UCSD-AML1 (cell line): Measurements from ENCODE around the gene PLGRKT.
A peak's percentile ranks its signal among the peaks of the same experiment; 100 is the strongest.
"Not testable (repeated sequence)": the region's sequence is repeated elsewhere in the genome, so short reads cannot be mapped to it uniquely, and the experiment has no call there.

Source experiments
- DNase-seq: peaks from one replicate; lab custom pipeline; 2025; ENCODE audit not compliant: unreplicated experiment; lab: John Stamatoyannopoulos, UW

The PLGRKT gene, protein sequence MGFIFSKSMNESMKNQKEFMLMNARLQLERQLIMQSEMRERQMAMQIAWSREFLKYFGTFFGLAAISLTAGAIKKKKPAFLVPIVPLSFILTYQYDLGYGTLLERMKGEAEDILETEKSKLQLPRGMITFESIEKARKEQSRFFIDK

GRCh38 chr9:5437254-5438216 lies at the start of gene PLGRKT:
Gene PLGRKT (minus strand): TSS chr9:5437925. CDS start chr9:5431977, 5,948 bp downstream.
- DNase-seq: peak; percentile 90

GRCh38 chr9:5486988-5487387 lies 49.3 kb upstream of the PLGRKT start:
- no peak for DNase-seq

DNA sequence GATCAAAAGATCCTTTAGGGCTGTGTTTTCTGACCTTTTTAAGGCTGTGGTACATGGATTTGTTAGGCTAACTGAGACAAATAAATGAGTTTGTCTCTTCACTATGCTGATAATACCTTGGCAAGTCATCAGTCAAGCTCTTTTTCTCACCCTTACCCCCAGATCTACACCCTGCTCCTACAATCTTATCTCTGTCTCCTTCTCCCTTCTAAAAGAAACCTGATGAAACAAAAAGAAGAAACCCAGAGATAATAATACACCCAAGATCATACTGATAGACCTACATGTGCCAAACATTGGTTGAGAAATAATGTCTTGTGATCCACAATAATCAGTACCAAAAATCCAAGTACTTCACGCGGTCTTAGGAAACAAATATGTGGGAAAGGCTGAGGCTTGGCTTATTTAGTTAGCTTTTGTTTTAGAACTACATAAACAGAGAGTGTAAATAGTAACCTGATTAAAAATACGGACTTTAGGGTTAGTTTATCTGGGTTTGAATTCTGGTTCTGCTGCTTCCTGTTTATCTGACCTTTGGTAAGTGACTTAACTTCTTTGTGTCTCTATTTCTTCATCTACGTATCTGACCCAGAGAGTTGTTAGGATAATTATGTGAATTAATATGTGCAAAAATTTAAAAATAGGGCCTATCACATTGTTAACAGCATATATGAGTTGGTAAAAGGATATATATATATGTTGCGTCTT lies 47.8 kb upstream of the PLGRKT start:
- DNase-seq: no peak

GRCh38 chr9:5483306-5483705 lies 45.6 kb upstream of the PLGRKT start:
- no peak for DNase-seq

DNA sequence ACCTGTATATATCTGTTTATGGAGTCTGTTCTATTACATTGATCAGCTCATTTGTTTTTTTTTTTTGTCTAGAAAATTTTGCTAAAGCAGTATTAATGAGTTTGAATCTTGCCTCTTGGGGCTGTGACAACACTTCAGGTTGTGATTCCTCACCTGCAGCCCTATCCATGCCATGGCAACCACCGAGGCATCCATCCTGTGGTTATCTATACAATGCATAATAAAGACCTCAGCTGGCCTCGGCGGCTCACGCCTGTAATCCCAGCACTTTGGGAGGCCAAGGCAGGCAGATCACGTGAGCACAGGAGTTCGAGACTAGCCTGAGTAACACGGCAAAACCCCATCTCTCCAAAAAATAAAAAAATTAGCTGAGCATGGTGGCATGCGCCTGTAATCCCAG lies 44.5 kb upstream of the PLGRKT start:
- DNase-seq: no peak

- DNase-seq: no peak
Observed at GRCh38 chr9:5481322-5482040, 43.8 kb upstream of the PLGRKT start.

DNA sequence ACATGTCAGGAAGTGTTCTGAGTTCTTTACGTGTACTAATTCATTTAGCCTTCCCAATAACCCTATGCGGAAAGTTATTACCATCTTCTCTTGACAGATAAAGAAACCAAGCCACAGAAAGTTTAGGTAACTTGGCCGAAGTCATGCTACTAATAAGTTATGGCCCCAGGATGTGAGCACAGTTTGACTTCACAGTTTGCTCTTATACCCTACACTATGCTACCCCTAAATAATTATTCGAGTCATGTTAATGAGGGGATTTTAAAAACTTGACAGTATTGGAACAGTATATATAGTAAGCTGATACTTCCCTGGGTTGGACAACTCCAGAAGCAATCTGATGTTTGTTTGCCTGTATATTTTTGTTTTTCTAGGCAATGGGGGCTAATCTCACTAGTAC lies 43.2 kb upstream of the PLGRKT start:
- no peak for DNase-seq

- no peak for DNase-seq
Observed at GRCh38 chr9:5479994-5480694, 42.4 kb upstream of the PLGRKT start.

GRCh38 chr9:5478206-5478605 lies 40.5 kb upstream of the PLGRKT start:
- DNase-seq: no peak

GRCh38 chr9:5475611-5476010 lies 37.9 kb upstream of the PLGRKT start:
- not testable (repeated sequence) for DNase-seq

- DNase-seq: no peak
Observed at GRCh38 chr9:5470816-5471215, 33.1 kb upstream of the PLGRKT start.

- DNase-seq: no peak
Observed at GRCh38 chr9:5470122-5470521, 32.4 kb upstream of the PLGRKT start.

DNA sequence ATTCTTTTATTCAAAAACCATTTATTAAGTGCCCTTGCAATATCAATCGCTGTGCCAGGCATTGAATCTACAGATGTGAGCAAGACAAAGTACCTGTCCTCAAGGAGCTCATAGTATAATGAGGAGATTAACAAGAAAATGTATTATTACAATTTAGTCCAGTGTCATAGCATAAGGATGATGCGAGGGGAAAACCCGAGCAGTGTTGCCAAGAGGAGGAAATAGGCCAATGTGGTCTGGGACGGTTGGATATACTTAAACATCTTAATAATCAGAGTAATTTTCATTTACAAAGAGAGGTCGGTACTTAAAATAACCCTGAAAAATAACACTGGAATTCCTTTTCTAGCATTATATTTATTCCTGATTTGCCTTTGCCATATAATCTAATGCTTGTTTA lies 31.1 kb upstream of the PLGRKT start:
- DNase-seq: no peak

GRCh38 chr9:5466766-5467165 lies 29.0 kb upstream of the PLGRKT start:
- no peak for DNase-seq

- DNase-seq: no peak
Observed at GRCh38 chr9:5466005-5466404, 28.3 kb upstream of the PLGRKT start.

DNA sequence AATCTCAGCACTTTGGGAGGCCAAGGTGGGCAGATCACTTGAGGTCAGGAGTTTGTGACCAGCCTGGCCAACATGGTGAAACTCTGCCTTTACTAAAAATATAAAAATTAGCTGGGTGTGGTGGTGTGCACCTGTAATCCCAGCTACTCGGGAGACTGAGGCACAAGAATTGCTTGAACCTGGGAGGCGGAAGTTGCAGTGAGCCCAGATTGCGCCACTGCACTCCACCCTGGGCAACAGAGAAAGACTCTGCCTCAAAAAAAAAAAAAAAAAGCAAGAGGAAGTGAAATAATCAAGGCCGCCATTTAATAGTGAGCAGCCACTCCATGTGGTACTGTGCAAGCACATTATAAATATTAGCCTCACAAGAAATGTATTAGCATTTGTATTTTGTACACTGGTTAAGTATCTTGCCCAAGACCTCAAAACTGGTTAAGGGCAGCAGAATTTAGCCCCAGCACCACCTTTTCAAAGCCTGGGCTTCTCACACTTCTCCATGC lies 27.2 kb upstream of the PLGRKT start:
- not testable (repeated sequence) for DNase-seq

GRCh38 chr9:5460157-5460556 lies 22.4 kb upstream of the PLGRKT start:
- DNase-seq: no peak

- no peak for DNase-seq
Observed at GRCh38 chr9:5459289-5459829, 21.6 kb upstream of the PLGRKT start.

GRCh38 chr9:5455181-5455580 lies 17.5 kb upstream of the PLGRKT start:
- DNase-seq: no peak

GRCh38 chr9:5453673-5454072 lies 15.9 kb upstream of the PLGRKT start:
- DNase-seq: no peak
